ENCODE measurements around the gene FAM222B. TPM values are rescaled to one million over a fixed set of nuclear protein-coding genes. Genes with fewer than 3 reads are reported as not detected.

The FAM222B gene
- total RNA-seq, 2 experiments from 2014 or later: 4.0 to 15.2 TPM

GRCh38 chr17:28720247-28720996, 122.2 kb downstream of the FAM222B start:
- Histone ChIP-seq H3K4me2 (ENCODE audit: low read length) (peak overlapping the region; percentile 100), H2AFZ (ENCODE audit: low read length) (no peak overlapping the region), H3K79me2 (ENCODE audit: insufficient read depth, low read depth, low read length) (peaks cover 35% of the 10 kb centered on the region), H3K9me2 (ENCODE audit: insufficient read depth, low read length) (no peaks in the 10 kb centered on the region), H3K27ac (ENCODE audit: low read depth, low read length, poor library complexity, severe bottlenecking) (peak overlapping the region; percentile 82), H3K4me3 (ENCODE audit: low read depth, low read length, poor library complexity, severe bottlenecking) (peak overlapping the region; percentile 88), H3K9me3 (ENCODE audit: low read length) (no peaks in the 10 kb centered on the region), H3K4me1 (ENCODE audit: insufficient read depth, low read length, poor library complexity, severe bottlenecking) (peaks cover 50% of the 10 kb centered on the region), H3K36me3 (ENCODE audit: insufficient read depth, low read length) (peaks cover 56% of the 10 kb centered on the region), H4K20me1 (ENCODE audit: insufficient read depth, low read length) (peaks cover 9% of the 10 kb centered on the region; the same call in 1 of the 2 replicates)
- peak; percentile 62 for DNase-seq (ENCODE audit: low spot score)
- CTCF ChIA-PET (ENCODE audit: unreplicated experiment): no interaction called here
- POLR2A ChIA-PET: interaction anchor here (0.6 to 2.5 kb wide), 12 partner anchors 8 to 231 kb away, joined by 3 to 18 read pairs (median 4); partner anchors contain the start of genes NEK8, PHF12, PROCA1 and SDF2
- intact Hi-C loops (cut with micrococcal nuclease; ENCODE audit: unreplicated experiment): loop anchor here (2.0 kb wide), 1 partner anchor 74 kb away; no protein-coding TSS in a partner anchor
- BruUV-seq (replicated peaks): TSS peak; percentile 90
- TF ChIP-seq CTCF (conservative IDR thresholded peaks at IDR 0.05; ENCODE audit: low read length): peak; percentile 62
- TF ChIP-seq EZH2phosphoT487 (IDR thresholded peaks at IDR 0.05; ENCODE audit: borderline replicate concordance, low read depth, low read length): no peak

- intact Hi-C loops (cut with micrococcal nuclease; ENCODE audit: unreplicated experiment): no loop called here
- H3K9me2 ChIP-seq (ENCODE audit: insufficient read depth, low read length): no peaks in the 10 kb centered on the region
- POLR2A ChIA-PET: interaction anchor here (0.5 to 2.5 kb wide), 13 partner anchors 8 to 233 kb away, joined by 3 to 18 read pairs (median 5); partner anchors contain the start of genes NEK8, PHF12, PROCA1 and SDF2
- H2AFZ ChIP-seq (ENCODE audit: low read length): peak overlapping the region; percentile 77; the same call in 1 of the 2 replicates
- BruUV-seq (replicated peaks): no TSS peak
- peak overlapping the region; percentile 92 for H3K4me2 ChIP-seq (ENCODE audit: low read length)
- H3K9me3 ChIP-seq (ENCODE audit: low read length): no peaks in the 10 kb centered on the region
- no peak for DNase-seq (ENCODE audit: low spot score)
- TF ChIP-seq CTCF (conservative IDR thresholded peaks at IDR 0.05; ENCODE audit: low read length) (no peak), EZH2phosphoT487 (IDR thresholded peaks at IDR 0.05; ENCODE audit: borderline replicate concordance, low read depth, low read length) (no peak)
- H3K27ac ChIP-seq (ENCODE audit: low read depth, low read length, poor library complexity, severe bottlenecking): peak overlapping the region; percentile 82
- peaks cover 35% of the 10 kb centered on the region for H3K79me2 ChIP-seq (ENCODE audit: insufficient read depth, low read depth, low read length)
- CTCF ChIA-PET (ENCODE audit: unreplicated experiment): interaction anchor here (0.8 to 1.1 kb wide), 2 partner anchors 8 to 9 kb away, joined by 4 to 7 read pairs; no protein-coding TSS in a partner anchor
- H4K20me1 ChIP-seq (ENCODE audit: insufficient read depth, low read length): peaks cover 9% of the 10 kb centered on the region; the same call in 1 of the 2 replicates
- peaks cover 36% of the 10 kb centered on the region for H3K4me1 ChIP-seq (ENCODE audit: insufficient read depth, low read length, poor library complexity, severe bottlenecking)
- peak overlapping the region; percentile 88 for H3K4me3 ChIP-seq (ENCODE audit: low read depth, low read length, poor library complexity, severe bottlenecking)
- peaks cover 42% of the 10 kb centered on the region for H3K36me3 ChIP-seq (ENCODE audit: insufficient read depth, low read length)
Measured at GRCh38 chr17:28719021-28719433, 123.6 kb downstream of the FAM222B start.
